H54 (cell line): Measurements from ENCODE around the gene ABTB1.

ENCODE experiments used
- DNase-seq: peaks from one replicate; pipeline ENCODE4 v3.0.0; 2011; ENCODE audit warnings: low spot score, mixed read lengths; ENCODE audit not compliant: insufficient read length
- FAIRE-seq: peaks from 3 replicates; lab custom pipeline; 2011; peaks lifted over from hg19 to GRCh38; lab: Jason Lieb, UNC
- POLR2A ChIP-seq: IDR thresholded peaks from 2 replicates; pipeline ENCODE4 v1.6.1; 2011; ENCODE audit warnings: low read depth, mild to moderate bottlenecking, low read length

ABTB1 gene

DNA sequence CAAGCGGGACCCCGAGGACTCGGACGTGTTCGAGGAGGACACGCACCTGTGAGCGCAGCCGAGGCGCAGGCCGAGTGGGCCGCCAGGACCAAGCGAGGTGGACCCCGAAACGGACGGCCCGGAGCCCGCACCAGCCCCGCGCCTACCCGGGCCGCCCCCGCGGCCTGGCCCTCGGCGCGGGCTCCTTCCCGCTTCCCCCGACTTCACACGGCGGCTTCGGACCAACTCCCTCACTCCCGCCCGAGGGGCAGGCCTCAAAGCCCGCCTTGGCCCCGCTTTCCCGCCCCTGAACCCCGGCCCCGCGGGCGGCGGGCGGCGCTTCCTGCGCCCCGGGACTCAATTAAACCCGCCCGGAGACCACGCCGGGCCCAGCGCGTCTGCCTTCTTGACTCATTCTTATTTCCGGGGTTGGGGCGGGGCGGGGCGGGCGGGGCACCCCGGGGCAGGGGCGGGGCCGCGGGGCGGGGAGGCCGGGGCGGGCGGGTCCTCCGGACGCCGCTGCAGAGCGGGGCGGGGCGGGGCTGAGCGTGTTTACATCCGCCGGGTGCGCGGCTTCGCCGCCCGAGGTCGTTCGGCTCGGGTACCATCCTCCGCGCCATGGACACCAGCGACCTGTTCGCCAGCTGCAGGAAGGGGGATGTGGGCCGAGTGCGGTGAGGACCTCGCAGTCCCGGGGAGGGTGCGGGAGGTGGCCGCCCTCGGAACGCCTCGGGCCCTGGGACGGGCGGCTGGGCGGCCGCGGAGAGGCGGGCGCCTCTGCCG, at the start of gene ABTB1:
ABTB1 (plus strand) TSS at position 524 of the 762 bp plus-strand sequence; CDS start at position 598, 74 bp downstream.
- DNase-seq (peak; percentile 84), FAIRE-seq (no peak)

DNA sequence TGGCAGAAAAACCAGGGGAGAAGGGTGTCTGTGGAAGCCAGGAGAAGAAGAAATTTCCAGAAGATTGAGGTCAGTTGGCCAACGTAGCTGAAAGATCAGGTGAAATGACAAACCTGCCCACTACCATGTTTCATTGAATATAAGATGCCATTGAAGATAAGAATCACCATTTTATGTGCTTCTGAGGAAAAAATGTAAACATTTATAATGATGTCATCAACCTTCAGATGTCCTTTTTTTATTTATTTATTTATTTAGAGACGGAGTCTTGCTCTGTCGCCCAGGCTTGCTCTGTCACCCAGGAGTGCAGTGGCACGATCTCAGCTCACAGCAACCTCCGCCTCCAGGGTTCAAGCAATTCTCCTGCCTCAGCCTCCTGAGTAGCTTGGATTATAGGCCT, 48.7 kb upstream of the ABTB1 start:
- TF ChIP-seq POLR2A = no peak
- FAIRE-seq (no peak), DNase-seq (no peak)

More for the DNA sequence above, at the start of gene ABTB1:
- TF ChIP-seq POLR2A = 0 out of 2 replicates have a peak, but pooled peaks have one; percentile 31

DNA sequence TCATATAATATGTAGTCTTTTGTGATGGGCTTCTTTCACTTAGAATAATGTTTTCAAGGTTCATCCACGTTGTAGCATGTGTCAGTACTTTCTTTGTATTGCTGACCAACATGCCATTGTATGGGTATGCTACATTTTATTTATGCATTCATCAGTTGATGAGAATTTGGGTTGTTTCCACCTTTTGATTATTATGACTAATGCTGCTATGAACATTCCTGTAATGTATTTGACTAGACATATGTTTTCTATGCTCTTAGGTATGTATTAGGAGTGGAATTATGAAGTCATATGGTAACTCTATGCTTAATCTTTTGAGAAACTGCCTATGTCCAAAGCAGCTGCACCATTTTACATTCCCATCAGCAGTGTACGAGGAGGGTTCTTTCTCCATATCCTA, 46.9 kb upstream of the ABTB1 start:
- FAIRE-seq = no peak
- no peak for TF ChIP-seq POLR2A

DNA sequence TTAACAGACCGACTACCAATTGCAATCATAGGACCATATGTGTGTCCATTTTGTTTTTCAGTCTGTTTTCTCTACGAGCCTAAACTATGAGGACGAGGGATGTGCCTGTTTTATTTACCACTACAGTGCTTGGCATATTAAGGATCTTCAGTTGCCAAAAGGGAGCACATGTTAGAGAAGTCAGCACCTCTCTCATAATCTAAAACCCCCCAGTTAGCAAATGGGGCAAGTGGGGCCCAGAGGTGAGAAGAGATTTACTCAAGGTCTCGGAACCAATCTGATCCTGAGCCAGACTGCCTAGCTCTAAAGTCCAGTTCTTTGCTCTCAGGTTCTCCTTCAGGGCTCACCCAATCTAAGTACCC, 44.3 kb upstream of the ABTB1 start:
- no peak for DNase-seq
- no peak for TF ChIP-seq POLR2A
- no peak for FAIRE-seq

More for the DNA sequence above, 46.9 kb upstream of the ABTB1 start:
- DNase-seq = no peak

DNA sequence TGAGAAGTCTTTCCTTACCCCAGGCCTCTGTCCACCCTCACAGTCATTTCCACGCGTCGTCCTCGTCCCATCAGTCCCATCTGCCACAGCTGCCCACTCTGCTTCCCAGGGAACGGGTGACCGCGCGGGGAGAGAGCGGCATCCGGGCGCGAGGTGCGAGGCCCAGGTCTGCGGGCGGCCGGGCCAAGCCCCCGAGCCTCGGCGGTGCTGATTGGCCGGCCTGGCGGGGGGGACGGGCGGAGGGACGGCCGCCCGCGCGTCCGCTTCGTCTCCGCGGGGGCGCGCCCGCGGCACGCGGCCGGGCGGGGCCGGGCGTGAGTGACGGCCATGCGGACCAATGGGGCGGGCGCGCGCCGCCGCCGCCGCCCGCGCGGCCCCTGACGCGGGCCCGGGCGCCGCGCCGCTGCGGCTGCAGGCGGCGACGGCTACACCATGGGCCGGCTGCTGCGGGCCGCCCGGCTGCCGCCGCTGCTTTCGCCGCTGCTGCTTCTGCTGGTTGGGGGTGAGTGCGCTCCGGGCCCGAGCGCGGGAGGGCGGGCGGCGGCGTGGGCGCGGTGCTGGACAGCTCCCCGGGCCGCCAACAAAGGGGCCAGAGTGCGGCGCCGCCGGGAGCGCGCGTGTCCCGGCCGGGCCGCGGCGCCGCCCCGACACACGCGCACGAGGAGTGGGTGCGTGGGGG, 43.8 kb upstream of the ABTB1 start, which contains the start of gene PODXL2:
PODXL2 (plus strand) TSS at position 398 of the 679 bp plus-strand sequence; CDS start at position 433, 35 bp downstream.
- FAIRE-seq = no peak
- no peak; the same call in 1 of the 2 replicates for TF ChIP-seq POLR2A
- no peak for DNase-seq

DNA sequence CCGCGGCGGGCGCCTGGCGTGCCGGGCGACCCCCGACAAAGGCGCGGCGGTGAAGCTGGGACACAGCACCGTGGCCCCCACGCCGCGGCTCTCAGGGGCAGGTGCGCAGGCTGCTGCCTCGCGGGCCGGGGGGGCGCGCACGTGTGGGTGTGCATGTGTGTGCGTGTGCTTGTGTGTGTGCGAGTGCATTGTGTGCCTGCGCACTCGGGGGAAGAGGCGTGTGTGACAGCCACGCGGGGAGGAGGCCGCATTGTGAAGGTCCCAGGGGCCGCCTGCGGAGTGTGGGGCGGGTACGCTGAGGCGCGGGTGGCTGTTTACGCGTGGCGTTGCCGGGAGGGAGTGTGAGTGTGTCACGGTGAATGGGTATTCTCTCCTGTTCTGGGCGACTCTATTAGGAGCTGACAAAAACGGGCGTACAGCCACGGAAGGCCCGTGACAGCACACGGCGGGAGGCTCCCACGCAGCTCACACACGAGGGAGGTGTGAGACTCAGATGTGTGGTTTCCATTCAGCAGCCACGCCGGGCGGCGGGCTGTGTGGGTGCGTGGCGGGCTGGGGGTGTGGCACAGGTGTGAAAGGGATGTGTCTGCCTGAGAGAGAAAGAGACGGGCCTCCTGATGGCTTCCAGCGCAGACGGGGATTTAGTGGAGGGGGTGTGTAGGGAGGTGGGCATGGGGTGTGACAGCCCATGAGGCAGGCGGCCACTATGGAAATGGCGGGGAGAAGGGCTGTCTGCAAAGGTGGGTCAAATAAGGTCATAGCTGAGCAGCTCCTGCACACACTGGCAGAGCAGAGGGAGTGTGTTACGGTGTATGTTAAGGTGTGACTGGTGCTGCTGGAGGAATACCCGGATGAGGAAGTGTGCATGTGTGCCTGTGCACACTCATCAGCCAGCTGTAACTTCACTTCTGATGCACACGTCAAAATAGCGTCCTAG, 43.0 kb upstream of the ABTB1 start:
- FAIRE-seq = no peak
- no peak for DNase-seq
- TF ChIP-seq POLR2A = no peak

DNA sequence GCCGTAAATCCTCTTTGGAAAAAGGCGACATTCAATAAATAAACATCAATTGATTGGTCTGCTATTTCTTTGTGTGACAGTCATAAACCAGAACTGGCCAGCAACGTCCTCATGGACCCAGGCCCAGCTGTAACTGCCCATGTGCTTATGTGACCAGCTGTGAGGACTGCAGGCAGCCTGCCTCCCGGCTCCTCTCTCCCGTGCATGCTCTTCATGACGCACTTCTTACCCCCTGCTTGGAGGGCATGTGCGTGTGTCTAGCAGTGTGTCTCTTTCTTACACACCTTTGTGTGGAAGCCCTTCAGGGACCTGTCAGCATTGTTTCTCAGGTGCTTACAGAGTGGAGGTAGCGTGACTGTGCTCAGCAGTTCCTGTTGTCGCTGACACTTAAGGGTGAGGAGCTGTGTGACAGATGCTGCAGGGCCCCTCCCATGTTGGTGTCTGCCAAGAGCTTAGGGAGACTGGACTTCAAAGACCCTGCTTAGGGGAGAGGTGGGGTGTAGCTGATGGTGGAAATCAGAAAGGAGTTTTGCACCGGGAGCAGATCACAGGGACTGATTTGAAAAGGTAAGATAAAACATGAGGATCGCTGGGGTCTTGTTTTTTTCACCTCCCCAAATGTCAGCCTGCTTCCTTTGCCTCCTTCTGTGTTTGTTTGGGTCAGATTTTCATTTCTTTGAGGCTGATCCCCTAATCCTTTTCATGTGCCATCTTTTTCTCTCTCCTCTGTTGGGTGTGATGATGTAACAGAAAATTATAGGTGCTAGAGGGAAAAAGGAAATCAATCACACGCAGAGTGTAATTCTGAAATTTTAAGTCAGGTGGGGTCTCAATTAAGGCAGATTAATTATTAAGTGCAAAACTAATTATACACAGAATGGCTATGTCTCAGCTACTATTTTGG, 41.7 kb upstream of the ABTB1 start:
- FAIRE-seq = no peak
- no peak for DNase-seq
- TF ChIP-seq POLR2A = no peak

DNA sequence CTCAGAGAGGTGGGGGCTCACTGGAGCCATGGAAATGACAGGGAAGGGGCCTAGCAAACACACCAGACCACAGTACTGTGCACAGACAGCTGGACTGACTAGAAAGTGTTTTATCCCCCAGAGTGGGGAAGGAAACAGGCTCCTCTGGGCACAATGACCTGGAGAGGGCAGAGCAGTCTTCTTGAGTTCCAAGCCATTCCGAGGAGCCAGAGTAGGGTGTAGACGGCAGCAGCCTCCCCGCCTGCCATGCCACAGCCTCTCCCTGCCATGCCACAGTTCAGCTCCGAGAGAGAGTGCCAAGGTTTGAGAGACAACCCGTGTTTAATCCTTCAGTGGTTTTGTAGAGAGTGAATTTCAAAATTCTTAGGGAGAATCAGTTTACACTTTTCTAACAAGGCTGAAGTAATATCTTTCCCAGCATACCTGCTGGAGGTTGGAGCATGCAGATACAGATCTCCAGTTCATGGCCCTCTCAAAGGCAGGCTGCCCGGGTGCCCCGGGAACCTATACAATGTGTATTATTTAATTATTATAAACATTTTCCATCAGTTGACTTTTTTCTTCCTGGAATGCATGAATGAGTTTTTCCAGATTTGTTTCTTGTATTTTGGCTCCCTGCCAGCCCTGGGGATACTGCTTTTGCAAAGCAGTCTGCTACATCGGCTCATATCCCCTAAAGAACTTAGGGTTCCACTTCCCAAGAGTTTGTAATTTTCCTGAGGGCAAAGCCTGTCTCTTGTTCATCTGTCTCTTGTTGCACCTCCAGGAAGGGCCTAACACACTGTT, 40.5 kb upstream of the ABTB1 start:
- TF ChIP-seq POLR2A = no peak
- FAIRE-seq = no peak
- DNase-seq = no peak

DNA sequence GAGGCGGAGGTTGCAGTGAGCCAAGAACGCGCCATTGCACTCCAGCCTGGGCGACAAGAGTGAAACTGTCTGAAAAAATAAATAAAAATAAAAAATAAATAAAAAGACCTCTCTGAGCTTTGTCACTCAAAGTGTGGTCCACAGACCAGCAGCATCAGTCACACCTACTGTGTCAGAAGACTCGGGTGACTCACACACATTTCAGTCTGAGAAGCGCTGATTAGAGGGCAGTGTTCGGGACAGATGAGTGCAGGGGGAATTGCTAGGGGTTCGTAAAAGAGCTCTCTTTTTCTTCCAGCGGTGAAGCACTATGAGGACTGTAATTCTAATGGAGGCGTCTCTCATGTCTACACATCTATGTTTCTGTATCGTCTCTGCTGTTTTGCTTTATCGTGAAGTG, 38.1 kb upstream of the ABTB1 start:
- no peak for TF ChIP-seq POLR2A
- FAIRE-seq = no peak
- no peak for DNase-seq

DNA sequence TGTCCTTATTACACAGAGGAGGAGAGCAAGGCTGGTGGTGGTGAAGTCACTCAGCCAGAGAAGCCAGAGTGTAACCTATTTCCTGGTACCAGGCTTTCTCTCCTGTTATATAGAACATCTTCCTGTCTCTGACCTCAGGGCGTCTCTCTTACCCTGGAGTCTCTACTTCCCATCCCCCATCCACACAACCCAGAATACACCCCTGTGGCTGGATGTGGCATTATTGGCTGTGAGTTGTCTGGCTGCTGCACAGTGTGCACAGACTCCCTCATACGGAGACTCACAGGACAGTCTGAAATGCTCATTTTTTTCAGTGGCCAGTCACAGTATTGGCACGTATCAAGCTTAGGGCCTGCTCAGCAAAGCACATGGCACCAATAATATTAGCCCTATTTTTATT, 35.2 kb upstream of the ABTB1 start:
- no peak for TF ChIP-seq POLR2A
- DNase-seq (no peak), FAIRE-seq (no peak)

DNA sequence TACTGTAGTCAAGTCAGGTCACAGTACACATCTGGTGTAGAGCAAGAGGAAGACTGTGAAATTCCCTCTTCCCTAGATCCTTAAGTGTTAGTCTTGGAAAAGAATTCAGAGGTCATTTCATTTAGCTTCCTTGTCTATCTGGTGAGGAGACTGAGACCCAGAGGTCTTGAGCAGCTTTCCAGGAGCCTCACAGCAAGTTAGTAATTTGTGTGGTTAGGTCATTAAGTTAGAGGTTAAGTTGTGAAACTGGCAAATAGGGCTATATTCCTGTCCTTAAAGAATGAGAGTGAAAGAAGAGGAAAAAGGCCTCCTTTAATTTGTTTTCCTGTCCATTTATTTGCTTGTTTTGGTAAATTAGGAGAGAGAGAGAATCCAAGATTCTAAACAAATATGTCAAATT, 34.8 kb upstream of the ABTB1 start:
- TF ChIP-seq POLR2A = no peak
- no peak for DNase-seq
- no peak for FAIRE-seq
